WI38 (cell line): Measurements from ENCODE around the gene AK3.

Experiments
- H3K4me3 ChIP-seq: 2 replicates; pipeline ENCODE4 v1.5.1; 2011; ENCODE audit warnings: low read depth, mild to moderate bottlenecking, control low read depth, low read length
- TF ChIP-seq, protein P1 (sequence below): IDR thresholded peaks from 2 replicates; pipeline ENCODE4 v1.5.1; 2012; ENCODE audit warnings: low read depth, mild to moderate bottlenecking, control low read depth, low read length

AK3 gene

DNA sequence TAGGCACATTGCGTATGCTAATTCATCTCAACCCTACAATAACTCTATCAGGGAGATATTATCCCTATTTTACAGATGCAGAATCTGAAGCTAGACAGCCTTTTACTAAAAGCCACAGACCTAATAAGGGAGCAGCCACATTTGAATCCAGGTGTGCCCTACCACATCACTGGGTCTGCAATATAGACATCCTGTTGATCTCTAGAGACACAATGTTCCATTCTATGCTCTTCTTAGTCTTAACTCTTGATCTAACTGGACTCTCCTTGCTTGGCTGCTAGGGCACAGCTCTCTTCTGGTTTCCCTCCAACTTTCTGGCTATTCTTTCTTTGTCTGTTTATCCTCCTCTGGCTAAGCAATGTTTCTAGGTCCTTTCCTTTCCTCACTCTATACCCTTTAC lies 73.3 kb downstream of the AK3 start:
- H3K4me3 ChIP-seq: no peak overlapping the region
- TF ChIP-seq, protein P1, sequence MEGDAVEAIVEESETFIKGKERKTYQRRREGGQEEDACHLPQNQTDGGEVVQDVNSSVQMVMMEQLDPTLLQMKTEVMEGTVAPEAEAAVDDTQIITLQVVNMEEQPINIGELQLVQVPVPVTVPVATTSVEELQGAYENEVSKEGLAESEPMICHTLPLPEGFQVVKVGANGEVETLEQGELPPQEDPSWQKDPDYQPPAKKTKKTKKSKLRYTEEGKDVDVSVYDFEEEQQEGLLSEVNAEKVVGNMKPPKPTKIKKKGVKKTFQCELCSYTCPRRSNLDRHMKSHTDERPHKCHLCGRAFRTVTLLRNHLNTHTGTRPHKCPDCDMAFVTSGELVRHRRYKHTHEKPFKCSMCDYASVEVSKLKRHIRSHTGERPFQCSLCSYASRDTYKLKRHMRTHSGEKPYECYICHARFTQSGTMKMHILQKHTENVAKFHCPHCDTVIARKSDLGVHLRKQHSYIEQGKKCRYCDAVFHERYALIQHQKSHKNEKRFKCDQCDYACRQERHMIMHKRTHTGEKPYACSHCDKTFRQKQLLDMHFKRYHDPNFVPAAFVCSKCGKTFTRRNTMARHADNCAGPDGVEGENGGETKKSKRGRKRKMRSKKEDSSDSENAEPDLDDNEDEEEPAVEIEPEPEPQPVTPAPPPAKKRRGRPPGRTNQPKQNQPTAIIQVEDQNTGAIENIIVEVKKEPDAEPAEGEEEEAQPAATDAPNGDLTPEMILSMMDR: no peak

DNA sequence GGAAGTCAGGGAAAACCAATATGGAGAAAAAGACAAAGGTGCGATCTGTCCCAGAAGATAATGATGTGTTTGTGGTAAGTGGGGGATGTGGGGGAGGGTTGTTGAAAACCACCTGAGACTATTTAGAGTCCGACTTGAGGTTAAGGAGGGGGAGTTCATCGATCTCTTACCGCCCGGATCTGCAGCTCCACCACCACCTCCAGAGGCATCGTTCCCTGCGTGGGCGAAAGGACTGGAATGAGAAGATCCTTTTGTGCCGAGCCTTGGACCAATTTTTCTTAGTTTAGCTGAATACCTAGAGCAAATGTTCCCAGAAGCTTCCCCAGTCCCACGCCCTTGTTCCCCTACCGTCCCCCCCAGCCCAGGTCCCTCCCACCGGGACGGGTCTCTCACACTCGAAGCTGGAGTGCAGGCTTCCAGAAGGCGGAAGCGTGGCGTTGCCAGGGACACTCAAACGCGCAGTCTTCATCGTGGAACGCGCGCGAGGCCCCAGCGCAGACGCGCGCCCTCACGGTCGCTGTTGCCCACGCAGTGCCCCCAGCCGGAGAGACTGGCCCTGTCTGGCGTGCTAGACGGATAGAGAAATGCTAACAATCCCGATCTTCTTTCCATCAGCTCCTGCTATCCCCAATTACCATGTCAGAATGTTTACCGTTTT lies 74.8 kb downstream of the AK3 start, which contains the start of gene SPATA6L:
SPATA6L (minus strand) TSS at position 439 of the 658 bp plus-strand sequence; CDS start at position 209, 230 bp downstream.
- H3K4me3 ChIP-seq: peak within 1 kb of the TSS; percentile 53
- TF ChIP-seq, protein P1: no peak

DNA sequence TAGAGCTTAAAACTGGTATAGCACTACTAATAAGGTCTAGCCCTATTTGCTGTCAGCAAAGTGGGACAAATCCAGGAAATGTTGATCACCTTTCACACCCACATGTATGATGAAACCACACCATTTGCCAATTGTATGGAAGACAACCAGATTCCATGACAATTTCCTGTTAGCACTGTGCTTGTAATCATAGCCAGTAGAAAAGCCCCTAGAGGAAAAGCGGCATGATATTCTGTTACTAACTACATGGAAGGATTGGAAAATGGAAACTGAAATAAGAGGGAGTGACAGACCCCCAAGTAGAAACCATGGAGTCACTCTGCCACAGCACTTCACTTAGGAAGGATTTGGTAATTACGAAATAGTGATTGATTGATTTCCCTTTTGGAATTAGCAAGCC lies 75.6 kb downstream of the AK3 start:
- TF ChIP-seq, protein P1: no peak
- no peak overlapping the region for H3K4me3 ChIP-seq

DNA sequence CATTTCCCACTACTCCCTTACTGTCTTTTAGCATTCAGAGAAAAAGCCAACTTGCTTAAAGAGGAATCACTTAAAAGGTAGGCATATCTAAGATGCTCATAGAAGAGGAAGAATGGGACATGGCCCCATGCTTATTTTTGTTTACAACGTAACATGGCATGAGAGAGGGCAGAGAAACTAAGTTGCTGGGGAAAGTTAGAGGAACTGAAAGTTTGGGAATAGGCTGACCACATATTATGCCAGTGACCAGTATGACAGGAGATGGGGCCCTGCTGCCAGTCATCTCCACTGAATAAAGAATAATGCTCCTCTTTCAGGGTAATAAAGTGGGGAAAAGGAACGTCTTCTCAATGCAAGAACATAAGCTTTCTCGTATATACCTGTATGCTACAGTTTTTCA lies 77.0 kb downstream of the AK3 start:
- TF ChIP-seq, protein P1: no peak
- H3K4me3 ChIP-seq: peak overlapping the region; percentile 13

DNA sequence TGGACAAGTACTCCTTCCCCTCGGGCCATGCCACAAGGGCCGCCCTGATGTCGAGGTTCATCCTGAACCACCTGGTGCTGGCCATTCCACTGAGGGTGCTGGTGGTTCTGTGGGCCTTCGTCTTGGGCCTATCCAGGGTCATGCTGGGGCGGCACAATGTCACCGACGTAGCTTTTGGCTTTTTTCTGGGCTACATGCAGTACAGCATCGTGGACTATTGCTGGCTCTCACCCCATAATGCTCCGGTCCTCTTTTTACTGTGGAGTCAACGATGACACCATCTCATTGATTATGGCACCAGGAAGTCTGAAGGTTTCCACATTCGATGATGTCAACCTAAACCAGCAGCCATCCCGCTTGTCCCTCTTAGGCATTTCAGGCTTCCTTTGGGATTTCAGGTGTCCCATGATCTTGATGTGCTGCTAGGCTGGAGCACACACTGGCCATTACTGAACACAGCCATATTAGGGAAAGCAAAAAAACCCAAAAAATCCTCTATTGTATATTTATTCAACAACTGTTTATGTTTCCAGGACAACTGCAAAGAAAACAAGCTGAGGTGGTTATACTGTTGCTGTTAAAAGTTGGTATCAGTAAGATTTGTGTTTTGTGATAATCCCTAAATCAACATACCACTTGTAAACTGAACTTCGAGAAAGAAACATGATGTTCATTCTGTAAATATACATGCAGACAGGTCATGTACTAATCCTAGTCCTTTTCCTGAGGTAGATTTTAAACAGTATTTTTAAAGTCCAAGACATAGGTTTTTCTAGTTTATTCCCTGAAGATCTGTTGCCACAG lies 77.8 kb downstream of the AK3 start:
- H3K4me3 ChIP-seq: peak overlapping the region; percentile 73
- TF ChIP-seq, protein P1: no peak

DNA sequence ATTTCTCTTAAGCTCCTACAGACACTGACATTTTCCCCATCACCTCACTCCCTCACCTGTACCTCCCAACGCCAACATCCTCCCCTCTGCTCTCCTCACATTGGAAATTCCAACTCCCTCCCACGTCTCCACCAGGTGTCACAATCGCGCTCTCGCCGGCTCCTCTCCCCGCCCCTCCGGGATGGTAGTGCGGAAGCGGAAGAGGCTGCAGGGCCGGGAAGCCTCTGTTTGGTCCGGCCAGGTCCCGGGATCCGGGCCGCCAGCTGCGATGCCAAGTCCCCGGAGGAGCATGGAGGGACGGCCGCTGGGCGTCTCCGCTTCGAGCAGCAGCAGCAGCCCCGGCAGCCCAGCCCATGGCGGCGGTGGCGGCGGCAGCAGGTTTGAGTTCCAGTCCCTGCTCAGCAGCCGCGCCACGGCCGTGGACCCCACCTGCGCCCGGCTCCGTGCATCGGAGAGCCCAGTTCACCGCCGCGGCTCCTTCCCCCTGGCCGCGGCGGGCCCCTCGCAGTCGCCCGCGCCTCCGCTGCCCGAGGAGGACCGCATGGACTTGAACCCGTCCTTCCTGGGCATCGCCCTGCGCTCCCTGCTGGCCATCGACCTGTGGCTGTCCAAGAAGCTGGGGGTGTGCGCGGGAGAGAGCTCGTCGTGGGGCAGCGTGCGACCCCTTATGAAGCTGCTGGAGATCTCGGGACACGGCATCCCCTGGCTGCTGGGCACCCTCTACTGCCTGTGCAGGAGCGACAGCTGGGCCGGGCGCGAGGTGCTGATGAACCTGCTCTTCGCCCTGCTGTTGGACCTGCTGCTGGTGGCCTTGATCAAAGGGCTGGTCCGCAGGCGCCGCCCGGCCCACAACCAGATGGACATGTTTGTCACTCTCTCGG lies 78.7 kb downstream of the AK3 start, which contains the start of gene PLPP6:
PLPP6 (plus strand) TSS at position 187 of the 881 bp plus-strand sequence; CDS start at position 269, 82 bp downstream.
- TF ChIP-seq, protein P1: peak; percentile 20; the same call in 1 of the 2 replicates
- peak within 1 kb of the TSS; percentile 73 for H3K4me3 ChIP-seq
